Immature natural killer cell (primary cell): ENCODE measurements around the gene PHAF1. TPM values are rescaled to one million over a fixed set of nuclear protein-coding genes. Genes with fewer than 3 reads are reported as not detected.
A peak's percentile ranks its signal among the peaks of the same experiment; 100 is the strongest.

Source experiments
- DNase-seq, 3 donors: peaks; one replicate each; pipeline ENCODE4 v3.0.0; 2022; ENCODE audit warnings: mixed read lengths in 1 of 3
- H3K27ac Mint-ChIP-seq, 6 donors: one replicate each; pipeline ENCODE4 v1.8.0; 2020; ENCODE audit warnings: mixed read lengths in 6 of 6, mild to moderate bottlenecking in 5 of 6, inconsistent platforms in 4 of 6, moderate library complexity in 3 of 6
- H3K27me3 Mint-ChIP-seq, 3 donors: one replicate each; pipeline ENCODE4 v1.8.0; 2020 to 2021; ENCODE audit warnings: low read depth in 3 of 3, mild to moderate bottlenecking in 3 of 3, mixed read lengths in 3 of 3, moderate library complexity in 3 of 3, inconsistent platforms in 1 of 3
- H3K36me3 Mint-ChIP-seq, 3 donors: one replicate each; pipeline ENCODE4 v1.8.0; 2020; ENCODE audit warnings: mixed read lengths in 3 of 3, inconsistent platforms in 2 of 3, mild to moderate bottlenecking in 2 of 3
- H3K4me1 Mint-ChIP-seq, 2 donors: one replicate each; pipeline ENCODE4 v1.8.0; 2020; ENCODE audit warnings: inconsistent platforms in 2 of 2, mild to moderate bottlenecking in 2 of 2, mixed read lengths in 2 of 2, moderate library complexity in 1 of 2
- H3K4me3 Mint-ChIP-seq, 5 donors: one replicate each; pipeline ENCODE4 v1.8.0; 2020; ENCODE audit warnings: mild to moderate bottlenecking in 5 of 5, mixed read lengths in 5 of 5, inconsistent platforms in 3 of 5, moderate library complexity in 3 of 5
- H3K9me3 Mint-ChIP-seq, 6 donors: one replicate each; pipeline ENCODE4 v1.8.0; 2020; ENCODE audit warnings: mild to moderate bottlenecking in 6 of 6, mixed read lengths in 6 of 6, inconsistent platforms in 4 of 6, moderate library complexity in 3 of 6
- polyA plus RNA-seq, 3 donors: library from polyadenylated mRNA; unstranded; fragments of 300-500 nt; fragmentation: Illumina TruSeq; gene quantifications; one replicate each; pipeline ENCODE4 v1.2.3, GENCODE V29; 2021

PHAF1 gene
- polyA plus RNA-seq, 3 donors from 2014 or later = 5.7 to 15.1 (median 14.4) TPM

DNA sequence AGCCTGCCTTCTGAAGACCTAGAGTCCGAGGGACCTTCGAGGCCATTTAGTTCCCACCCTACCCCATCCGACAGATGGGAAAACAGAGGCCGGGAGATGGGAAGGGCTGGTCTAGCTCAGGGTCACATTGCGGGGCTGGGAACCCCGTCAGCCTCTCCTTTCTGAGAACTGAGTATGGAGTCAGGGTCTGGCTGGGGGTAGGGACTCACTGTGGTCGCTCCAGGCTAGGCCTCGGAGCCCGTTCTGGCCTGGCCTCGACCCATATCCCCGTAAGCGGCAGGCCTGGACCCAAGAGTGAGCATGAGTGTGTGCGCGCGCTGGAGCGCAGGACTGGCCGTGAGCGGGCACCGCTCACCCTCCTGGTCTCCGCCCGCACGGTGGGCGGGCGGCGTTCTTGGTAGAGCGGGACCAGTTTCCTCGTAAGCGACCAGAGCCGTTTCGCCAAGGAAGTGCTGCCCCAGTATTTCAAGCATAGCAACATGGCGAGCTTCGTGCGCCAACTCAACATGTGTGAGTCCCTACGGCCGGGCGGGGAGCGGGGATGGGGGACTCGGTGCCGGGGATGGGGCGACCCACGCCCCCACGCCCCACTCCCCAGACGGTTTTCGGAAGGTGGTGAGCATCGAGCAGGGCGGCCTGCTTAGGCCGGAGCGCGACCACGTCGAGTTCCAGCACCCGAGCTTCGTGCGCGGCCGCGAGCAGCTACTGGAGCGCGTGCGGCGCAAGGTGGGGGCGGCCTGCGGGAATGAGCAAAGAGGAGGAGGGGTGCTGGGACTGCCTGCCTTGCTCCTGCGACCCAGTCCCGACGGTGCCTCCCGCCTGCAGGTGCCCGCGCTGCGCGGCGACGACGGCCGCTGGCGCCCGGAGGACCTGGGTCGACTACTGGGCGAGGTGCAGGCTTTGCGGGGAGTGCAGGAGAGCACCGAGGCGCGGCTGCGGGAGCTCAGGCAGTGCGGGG is 55.7 kb downstream of the PHAF1 start:
- Mint-ChIP-seq H3K27me3 (peaks cover 18 to 37% (median 30%) of the 10 kb centered on the region in 3 donors), H3K27ac (no peak overlapping the region), H3K4me3 (peak overlapping the region in 2 of 5 donors; percentile 4 to 33), H3K4me1 (peaks cover 21 to 31% of the 10 kb centered on the region in 2 donors), H3K36me3 (no peaks in the 10 kb centered on the region), H3K9me3 (peaks cover 0 to 4% (median 0%) of the 10 kb centered on the region in 6 donors)
- DNase-seq = no peak

GRCh38 chr16:67166110-67166547 is 56.4 kb downstream of the PHAF1 start:
- H3K27me3 Mint-ChIP-seq = peaks cover 13 to 35% (median 25%) of the 10 kb centered on the region in 3 donors
- no peak overlapping the region for H3K27ac Mint-ChIP-seq
- no peak overlapping the region for H3K4me3 Mint-ChIP-seq
- H3K4me1 Mint-ChIP-seq = peaks cover 18 to 27% of the 10 kb centered on the region in 2 donors
- no peak for DNase-seq
- no peaks in the 10 kb centered on the region for H3K36me3 Mint-ChIP-seq
- H3K9me3 Mint-ChIP-seq = peaks cover 0 to 2% (median 0%) of the 10 kb centered on the region in 6 donors

DNA sequence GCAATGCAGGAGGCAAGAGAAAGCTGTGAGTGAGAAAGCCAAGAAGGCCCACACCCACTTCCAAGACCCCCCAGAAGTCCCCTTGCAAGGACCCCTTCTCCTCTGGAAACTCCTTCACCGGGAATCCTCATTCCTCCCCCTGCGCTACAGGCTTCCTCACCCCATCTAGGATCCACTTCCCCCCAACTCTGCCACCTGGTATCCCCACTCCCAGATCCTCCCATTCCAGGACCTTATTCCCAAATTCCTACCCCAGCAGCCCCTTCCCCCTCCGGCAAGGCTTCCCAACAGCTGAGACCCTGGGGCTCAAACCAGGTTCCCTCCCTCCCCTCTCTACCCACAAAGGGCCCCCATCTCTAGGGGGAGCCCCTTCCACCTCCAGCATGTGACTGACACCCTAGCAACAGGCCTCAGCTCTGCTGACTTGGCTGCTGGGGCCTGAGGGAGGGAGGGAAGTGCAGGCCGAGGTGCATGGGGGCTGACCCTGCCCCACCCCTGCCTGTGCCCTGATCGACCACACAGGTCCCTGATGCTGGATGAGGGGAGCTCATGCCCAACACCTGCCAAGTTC is 56.9 kb downstream of the PHAF1 start:
- Mint-ChIP-seq H3K27ac (no peak overlapping the region), H3K4me1 (peaks cover 18 to 30% of the 10 kb centered on the region in 2 donors), H3K9me3 (peaks cover 0 to 2% (median 0%) of the 10 kb centered on the region in 6 donors), H3K36me3 (no peaks in the 10 kb centered on the region), H3K4me3 (no peak overlapping the region), H3K27me3 (peaks cover 16 to 38% (median 28%) of the 10 kb centered on the region in 3 donors)
- no peak for DNase-seq

- no peaks in the 10 kb centered on the region for H3K36me3 Mint-ChIP-seq
- H3K4me1 Mint-ChIP-seq = peaks cover 14 to 27% of the 10 kb centered on the region in 2 donors
- H3K27me3 Mint-ChIP-seq = peaks cover 16 to 33% (median 25%) of the 10 kb centered on the region in 3 donors
- no peak overlapping the region for H3K4me3 Mint-ChIP-seq
- no peak overlapping the region for H3K27ac Mint-ChIP-seq
- peaks cover 0 to 2% (median 0%) of the 10 kb centered on the region in 6 donors for H3K9me3 Mint-ChIP-seq
- DNase-seq = no peak
These were observed 57.8 kb downstream of the PHAF1 start for GRCh38 chr16:67167588-67167987.

- DNase-seq = no peak
- no peak overlapping the region for H3K27ac Mint-ChIP-seq
- H3K9me3 Mint-ChIP-seq = peaks cover 0 to 2% (median 0%) of the 10 kb centered on the region in 6 donors
- peaks cover 25 to 36% of the 10 kb centered on the region in 2 donors for H3K4me1 Mint-ChIP-seq
- H3K27me3 Mint-ChIP-seq = peaks cover 22 to 36% (median 23%) of the 10 kb centered on the region in 3 donors
- no peaks in the 10 kb centered on the region for H3K36me3 Mint-ChIP-seq
- peak overlapping the region in 1 of 5 donors; percentile 32 for H3K4me3 Mint-ChIP-seq
These were observed 59.3 kb downstream of the PHAF1 start for GRCh38 chr16:67169011-67169451.

DNA sequence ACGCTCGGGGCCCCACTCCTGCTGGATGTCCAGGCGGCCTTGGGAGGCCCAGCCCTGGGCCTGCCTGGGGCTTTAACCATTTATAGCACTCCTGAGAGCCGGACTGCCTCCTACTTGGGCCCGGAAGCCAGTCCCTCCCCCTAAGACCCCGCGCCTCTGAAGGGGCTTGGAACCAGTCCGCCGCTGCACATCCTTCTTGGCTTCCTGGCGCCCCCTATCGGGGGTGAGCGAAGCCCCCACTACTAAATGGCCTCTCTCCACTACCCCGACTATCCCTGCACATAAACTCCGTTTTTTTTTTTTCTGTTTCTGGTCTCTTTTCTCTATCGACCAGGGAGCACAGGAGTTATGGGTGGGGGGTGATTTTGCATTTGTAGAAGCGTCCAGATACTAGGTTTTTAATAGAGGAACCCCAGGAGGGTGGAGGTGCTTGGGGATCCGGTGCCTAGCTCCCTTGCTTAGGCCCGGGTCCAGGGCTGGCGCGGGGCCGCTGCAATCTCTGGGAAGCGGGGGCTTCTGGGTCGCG is 60.0 kb downstream of the PHAF1 start:
- Mint-ChIP-seq H3K36me3 (no peaks in the 10 kb centered on the region), H3K4me1 (peaks cover 27 to 34% of the 10 kb centered on the region in 2 donors), H3K27ac (no peak overlapping the region), H3K4me3 (peak overlapping the region in 4 of 5 donors; percentile 33 to 69 (median 51)), H3K27me3 (peaks cover 19 to 37% (median 23%) of the 10 kb centered on the region in 3 donors), H3K9me3 (peaks cover 0 to 2% (median 0%) of the 10 kb centered on the region in 6 donors)
- peak in 1 of 3 donors; percentile 32 for DNase-seq

DNA sequence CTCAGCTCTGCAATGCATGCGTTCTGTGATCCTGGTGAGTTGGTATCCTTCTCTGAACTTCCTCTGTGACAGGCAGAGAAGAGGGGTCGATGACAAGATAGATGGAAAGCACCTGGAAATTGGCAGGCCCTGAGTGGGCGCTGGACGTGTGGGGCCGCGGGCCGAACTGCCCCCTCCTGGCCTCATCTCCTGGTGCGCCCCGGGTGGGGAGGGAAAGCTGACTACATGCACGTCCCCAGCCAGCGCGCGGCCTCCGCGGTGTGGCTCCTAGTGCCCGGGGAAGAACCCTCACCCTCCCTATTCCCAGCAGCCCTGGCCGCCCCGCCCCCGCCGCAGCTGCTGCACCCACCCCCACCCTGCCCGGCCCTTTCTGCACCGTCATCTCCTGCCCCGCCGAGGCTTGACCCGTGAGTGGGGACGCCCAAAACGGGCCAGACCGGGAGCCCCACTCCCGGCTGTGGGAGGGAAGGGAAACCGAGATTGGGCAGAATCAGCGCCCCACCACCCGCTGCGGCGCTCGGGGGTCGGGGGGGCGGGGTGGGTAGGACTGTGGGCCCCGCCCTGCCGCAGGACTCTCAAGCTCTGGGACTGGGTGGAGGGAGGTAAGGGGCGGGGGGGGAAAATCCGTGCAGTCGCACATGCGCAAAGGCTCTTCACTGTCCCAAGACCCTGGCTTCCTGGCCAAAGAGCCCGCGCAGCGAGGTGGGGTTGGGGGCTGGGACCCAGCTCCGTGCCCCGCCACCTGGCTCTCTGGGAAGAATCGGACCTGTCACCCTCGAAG is 60.6 kb downstream of the PHAF1 start, which contains the start of gene NOL3:
NOL3 (plus strand) TSS at position 371 of the 781 bp plus-strand sequence.
- Mint-ChIP-seq H3K27ac (no peak within 1 kb of the TSS), H3K4me3 (peak within 1 kb of the TSS; percentile 24 to 69 (median 53)), H3K36me3 (no peaks in the 10 kb centered on the region), H3K9me3 (peaks cover 0 to 2% (median 0%) of the 10 kb centered on the region in 6 donors), H3K4me1 (peaks cover 30 to 37% of the 10 kb centered on the region in 2 donors), H3K27me3 (peaks cover 18 to 37% (median 19%) of the 10 kb centered on the region in 3 donors)
- DNase-seq = no peak

GRCh38 chr16:67170949-67171649 is 61.4 kb downstream of the PHAF1 start:
- Mint-ChIP-seq H3K27me3 (peaks cover 17 to 37% (median 21%) of the 10 kb centered on the region in 3 donors), H3K4me1 (peaks cover 36 to 38% of the 10 kb centered on the region in 2 donors), H3K4me3 (peak overlapping the region in 4 of 5 donors; percentile 24 to 53 (median 46)), H3K27ac (no peak overlapping the region), H3K9me3 (peaks cover 0 to 2% (median 0%) of the 10 kb centered on the region in 6 donors), H3K36me3 (no peaks in the 10 kb centered on the region)
- no peak for DNase-seq

GRCh38 chr16:67173323-67173722 is 63.6 kb downstream of the PHAF1 start:
- peak overlapping the region; percentile 0 to 73 (median 62) for H3K27ac Mint-ChIP-seq
- peak overlapping the region; percentile 85 to 94 (median 86) for H3K4me3 Mint-ChIP-seq
- H3K27me3 Mint-ChIP-seq = peaks cover 17 to 25% (median 22%) of the 10 kb centered on the region in 3 donors
- H3K36me3 Mint-ChIP-seq = no peaks in the 10 kb centered on the region
- H3K9me3 Mint-ChIP-seq = no peaks in the 10 kb centered on the region
- DNase-seq = no peak
- H3K4me1 Mint-ChIP-seq = peaks cover 43 to 49% of the 10 kb centered on the region in 2 donors

GRCh38 chr16:67173808-67174705 is 64.3 kb downstream of the PHAF1 start:
- Mint-ChIP-seq H3K4me1 (peaks cover 46 to 49% of the 10 kb centered on the region in 2 donors), H3K4me3 (peak overlapping the region; percentile 85 to 94 (median 86)), H3K36me3 (no peaks in the 10 kb centered on the region), H3K27ac (peak overlapping the region; percentile 0 to 74 (median 67)), H3K9me3 (no peaks in the 10 kb centered on the region), H3K27me3 (peaks cover 17 to 20% (median 20%) of the 10 kb centered on the region in 3 donors)
- DNase-seq = peak; percentile 68 to 73 (median 69)

DNA sequence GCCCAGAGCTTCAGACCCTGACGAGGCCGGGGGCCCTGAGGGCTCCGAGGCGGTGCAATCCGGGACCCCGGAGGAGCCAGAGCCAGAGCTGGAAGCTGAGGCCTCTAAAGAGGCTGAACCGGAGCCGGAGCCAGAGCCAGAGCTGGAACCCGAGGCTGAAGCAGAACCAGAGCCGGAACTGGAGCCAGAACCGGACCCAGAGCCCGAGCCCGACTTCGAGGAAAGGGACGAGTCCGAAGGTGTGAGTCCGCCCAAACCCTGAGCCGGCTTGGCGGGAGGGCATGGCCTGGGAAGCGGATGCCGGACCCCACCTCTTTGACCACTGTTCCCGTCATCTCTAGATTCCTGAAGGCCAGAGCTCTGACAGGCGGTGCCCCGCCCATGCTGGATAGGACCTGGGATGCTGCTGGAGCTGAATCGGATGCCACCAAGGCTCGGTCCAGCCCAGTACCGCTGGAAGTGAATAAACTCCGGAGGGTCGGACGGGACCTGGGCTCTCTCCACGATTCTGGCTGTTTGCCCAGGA is 65.0 kb downstream of the PHAF1 start:
- Mint-ChIP-seq H3K27me3 (peaks cover 16 to 20% (median 18%) of the 10 kb centered on the region in 3 donors), H3K36me3 (no peaks in the 10 kb centered on the region), H3K27ac (peak overlapping the region in 2 of 6 donors; percentile 73 to 79), H3K4me1 (peaks cover 45 to 47% of the 10 kb centered on the region in 2 donors), H3K4me3 (peak overlapping the region in 3 of 5 donors; percentile 46 to 86 (median 65)), H3K9me3 (no peaks in the 10 kb centered on the region)
- DNase-seq = no peak
